SK-N-SH treated with all-trans-retinoic acid at 6 μM for 48 hours (cell line): ENCODE data around the gene OR6B2.

Experiments
- CREB5 ChIP-seq: fragments of 250-450 bp; sonication (Bioruptor Pico); IDR thresholded peaks from 2 replicates; pipeline ENCODE4 v1.5.1; 2020; ENCODE audit warnings: low read depth, mild to moderate bottlenecking, moderate library complexity
- OSR1 ChIP-seq: fragments of 250-450 bp; sonication (Bioruptor Pico); IDR thresholded peaks from 2 replicates; pipeline ENCODE4 v1.8.0; 2022; ENCODE audit warnings: moderate library complexity, mild to moderate bottlenecking, inconsistent platforms
- PATZ1 ChIP-seq: fragments of 250-450 bp; sonication (Bioruptor Pico); IDR thresholded peaks from 2 replicates; pipeline ENCODE4 v1.8.0; 2020; ENCODE audit warnings: mild to moderate bottlenecking, moderate library complexity, borderline replicate concordance
- POU6F1 ChIP-seq: fragments of 250-450 bp; sonication (Bioruptor Pico); IDR thresholded peaks from 2 replicates; pipeline ENCODE4 v1.8.0; 2021; ENCODE audit warnings: low read depth, mild to moderate bottlenecking, moderate library complexity, borderline replicate concordance
- PPARA ChIP-seq: fragments of 250-450 bp; sonication (Bioruptor Pico); IDR thresholded peaks from 2 replicates; pipeline ENCODE4 v1.5.0; 2020; ENCODE audit warnings: mild to moderate bottlenecking, borderline replicate concordance
- RARB ChIP-seq: fragments of 250-450 bp; sonication (Bioruptor Pico); IDR thresholded peaks from 2 replicates; pipeline ENCODE4 v1.8.0; 2021; ENCODE audit warnings: mild to moderate bottlenecking, moderate library complexity
- SNAI2 ChIP-seq: fragments of 250-450 bp; sonication (Bioruptor Pico); IDR thresholded peaks from 2 replicates; pipeline ENCODE4 v1.5.0; 2020; ENCODE audit warnings: mild to moderate bottlenecking, moderate library complexity
- TOX ChIP-seq: fragments of 250-450 bp; sonication (Bioruptor Pico); IDR thresholded peaks from 2 replicates; pipeline ENCODE4 v1.8.0; 2021; ENCODE audit warnings: mild to moderate bottlenecking, moderate library complexity, borderline replicate concordance
- TSHZ2 ChIP-seq: fragments of 250-450 bp; sonication (Bioruptor Pico); IDR thresholded peaks from 2 replicates; pipeline ENCODE4 v1.5.0; 2020; ENCODE audit warnings: mild to moderate bottlenecking, moderate library complexity

GRCh38 chr2:240074545-240074944 is 44.3 kb upstream of the OR6B2 start:
- no peak for TF ChIP-seq PPARA (CRISPR knock-in tag)
- no peak for TF ChIP-seq CREB5 (CRISPR knock-in tag)
- no peak for TF ChIP-seq TOX (CRISPR knock-in tag)
- no peak for TF ChIP-seq PATZ1 (CRISPR knock-in tag)
- TF ChIP-seq OSR1 (CRISPR knock-in tag) = no peak
- no peak for TF ChIP-seq TSHZ2
- TF ChIP-seq POU6F1 (CRISPR knock-in tag) = no peak
- no peak for TF ChIP-seq SNAI2 (CRISPR knock-in tag)
- TF ChIP-seq RARB (CRISPR knock-in tag) = no peak
